Activated naive CD8-positive, alpha-beta T cell (primary cell): ENCODE results near the gene IGFBP1.
A peak's percentile ranks its signal among the peaks of the same experiment; 100 is the strongest.
"Not testable (repeated sequence)": the region's sequence is repeated elsewhere in the genome, so short reads cannot be mapped to it uniquely, and the experiment has no call there.

ENCODE experiments used
- H3K27ac Mint-ChIP-seq: one replicate; pipeline ENCODE4 v1.8.0; 2021; ENCODE audit warnings: mixed read lengths
- H3K27me3 Mint-ChIP-seq: one replicate; pipeline ENCODE4 v1.8.0; 2021; ENCODE audit warnings: mixed read lengths
- H3K36me3 Mint-ChIP-seq: one replicate; pipeline ENCODE4 v1.8.0; 2021; ENCODE audit warnings: mixed read lengths
- H3K4me1 Mint-ChIP-seq: one replicate; pipeline ENCODE4 v1.8.0; 2021; ENCODE audit warnings: low read depth, mixed read lengths
- H3K4me3 Mint-ChIP-seq: one replicate; pipeline ENCODE4 v1.8.0; 2021; ENCODE audit warnings: mild to moderate bottlenecking, mixed read lengths
- H3K9me3 Mint-ChIP-seq: one replicate; pipeline ENCODE4 v1.8.0; 2021; ENCODE audit warnings: low read depth, mixed read lengths

The IGFBP1 gene

DNA sequence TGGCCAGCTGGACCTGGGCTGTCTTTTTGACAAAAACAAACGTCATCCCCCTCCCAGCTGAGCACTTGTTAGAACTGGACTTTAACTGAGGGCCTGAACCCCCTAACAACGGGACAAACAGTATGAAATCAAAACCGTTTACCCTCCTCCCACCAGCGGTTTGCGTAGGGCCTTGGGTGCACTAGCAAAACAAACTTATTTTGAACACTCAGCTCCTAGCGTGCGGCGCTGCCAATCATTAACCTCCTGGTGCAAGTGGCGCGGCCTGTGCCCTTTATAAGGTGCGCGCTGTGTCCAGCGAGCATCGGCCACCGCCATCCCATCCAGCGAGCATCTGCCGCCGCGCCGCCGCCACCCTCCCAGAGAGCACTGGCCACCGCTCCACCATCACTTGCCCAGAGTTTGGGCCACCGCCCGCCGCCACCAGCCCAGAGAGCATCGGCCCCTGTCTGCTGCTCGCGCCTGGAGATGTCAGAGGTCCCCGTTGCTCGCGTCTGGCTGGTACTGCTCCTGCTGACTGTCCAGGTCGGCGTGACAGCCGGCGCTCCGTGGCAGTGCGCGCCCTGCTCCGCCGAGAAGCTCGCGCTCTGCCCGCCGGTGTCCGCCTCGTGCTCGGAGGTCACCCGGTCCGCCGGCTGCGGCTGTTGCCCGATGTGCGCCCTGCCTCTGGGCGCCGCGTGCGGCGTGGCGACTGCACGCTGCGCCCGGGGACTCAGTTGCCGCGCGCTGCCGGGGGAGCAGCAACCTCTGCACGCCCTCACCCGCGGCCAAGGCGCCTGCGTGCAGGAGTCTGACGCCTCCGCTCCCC is at the start of gene IGFBP1:
IGFBP1 (plus strand) TSS at position 304 of the 808 bp plus-strand sequence; CDS start at position 469, 165 bp downstream.
- peak within 1 kb of the TSS; percentile 40 for H3K4me3 Mint-ChIP-seq
- peaks cover 5% of the 10 kb centered on the region for H3K4me1 Mint-ChIP-seq
- H3K27ac Mint-ChIP-seq, result no peak within 1 kb of the TSS
- H3K27me3 Mint-ChIP-seq, result peaks cover 37% of the 10 kb centered on the region
- H3K9me3 Mint-ChIP-seq, result no peaks in the 10 kb centered on the region
- no peaks in the 10 kb centered on the region for H3K36me3 Mint-ChIP-seq

DNA sequence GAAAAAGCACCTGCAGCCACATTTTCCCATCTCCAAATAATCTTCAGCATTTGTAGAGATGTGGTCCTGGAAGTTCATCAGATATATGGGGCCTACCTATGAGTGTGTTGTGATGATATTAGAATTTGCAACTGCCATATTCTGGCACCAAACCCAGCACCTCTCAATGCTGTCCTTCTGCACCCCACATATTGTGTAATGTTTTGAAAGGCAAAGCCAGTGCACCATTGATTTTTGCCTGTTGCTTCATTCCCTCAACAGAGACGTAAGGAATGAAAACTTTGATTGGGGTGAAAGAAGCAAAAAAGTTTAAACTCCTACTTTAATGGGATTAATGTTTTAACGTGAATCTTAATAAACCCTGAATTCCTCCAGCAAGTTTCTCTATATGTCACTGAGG is 49.4 kb upstream of the IGFBP1 start:
- not testable (repeated sequence) for H3K27me3 Mint-ChIP-seq, H3K27ac Mint-ChIP-seq, H3K9me3 Mint-ChIP-seq, H3K4me1 Mint-ChIP-seq, H3K36me3 Mint-ChIP-seq, H3K4me3 Mint-ChIP-seq

DNA sequence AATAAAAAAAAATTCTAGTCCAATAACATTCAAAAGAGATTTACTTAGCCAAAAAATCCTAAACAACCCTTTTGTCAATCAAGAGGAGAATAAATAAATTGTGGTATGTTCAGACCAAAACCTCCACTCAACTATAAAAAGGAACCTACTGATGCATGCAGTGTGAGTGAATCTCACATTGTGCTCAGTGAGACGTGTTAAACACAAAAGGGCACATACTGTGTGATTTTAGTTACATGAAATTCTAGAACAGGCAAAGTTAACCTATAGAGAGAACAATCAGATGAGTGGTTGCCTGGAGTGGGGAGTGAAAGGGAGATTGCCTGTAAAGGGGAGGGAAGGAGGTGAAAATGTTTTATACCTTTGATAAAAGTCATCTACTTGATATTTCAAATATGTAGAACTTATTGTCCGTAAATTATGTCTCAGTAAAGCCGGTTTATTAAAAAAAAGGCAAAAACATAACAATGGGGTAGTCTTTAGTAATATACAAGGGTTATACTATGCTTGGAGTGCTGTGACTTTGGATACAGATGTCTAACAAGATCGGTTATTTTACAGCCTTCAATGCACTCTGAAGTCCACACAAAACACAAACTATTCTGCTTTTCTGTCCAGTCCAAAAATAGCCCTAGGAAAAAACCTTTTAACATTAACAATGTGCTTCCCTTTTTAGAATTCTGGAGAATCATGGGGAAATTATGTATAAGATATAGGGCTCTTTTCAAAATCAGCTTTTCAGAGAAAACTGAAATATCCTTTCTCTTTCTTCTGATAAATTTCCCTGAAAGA is 46.2 kb upstream of the IGFBP1 start:
- H3K27me3 Mint-ChIP-seq, H3K4me1 Mint-ChIP-seq, H3K4me3 Mint-ChIP-seq, H3K27ac Mint-ChIP-seq, H3K36me3 Mint-ChIP-seq, H3K9me3 Mint-ChIP-seq: not testable (repeated sequence)

DNA sequence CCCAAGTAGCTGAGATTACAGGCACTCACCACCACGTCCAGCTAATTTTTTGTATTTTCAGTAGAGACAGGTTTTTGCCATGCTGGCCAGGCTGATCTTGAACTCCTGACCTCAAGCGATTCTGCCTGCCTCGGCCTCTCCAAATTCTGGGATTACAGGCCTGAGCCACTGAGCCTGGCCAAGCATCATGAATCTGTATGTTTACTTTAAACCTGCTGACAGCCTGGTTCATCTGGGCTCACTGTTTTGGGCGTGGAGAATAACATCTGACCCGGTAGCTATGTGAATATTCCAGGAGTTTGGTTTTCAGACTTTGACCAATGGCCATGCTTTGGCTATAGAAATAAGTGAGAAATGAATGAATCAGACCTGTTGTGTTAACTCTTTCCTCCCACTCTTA is 41.8 kb upstream of the IGFBP1 start:
- not testable (repeated sequence) for H3K9me3 Mint-ChIP-seq, H3K27me3 Mint-ChIP-seq, H3K4me3 Mint-ChIP-seq, H3K27ac Mint-ChIP-seq, H3K4me1 Mint-ChIP-seq, H3K36me3 Mint-ChIP-seq

DNA sequence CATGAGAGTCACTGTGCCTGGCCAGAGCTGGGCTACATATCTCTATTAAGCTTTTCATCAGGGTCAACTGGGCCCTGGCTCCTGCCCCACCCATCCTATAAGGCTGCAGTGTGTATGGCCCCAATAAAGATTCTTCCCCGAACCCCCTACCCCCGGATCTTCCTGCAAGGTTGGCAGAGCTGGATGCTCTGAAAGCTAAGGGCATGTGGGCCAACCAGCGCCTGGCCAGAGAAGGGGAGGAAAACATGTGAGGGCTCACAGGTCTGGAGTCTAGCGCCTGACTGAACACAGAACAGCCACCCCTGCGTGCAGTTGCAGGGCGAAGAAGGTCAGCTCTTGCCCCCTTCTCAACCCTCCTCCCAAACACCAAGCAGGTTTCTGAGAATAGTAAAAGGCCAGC is 39.6 kb upstream of the IGFBP1 start:
- not testable (repeated sequence) for H3K36me3 Mint-ChIP-seq, H3K27me3 Mint-ChIP-seq, H3K4me3 Mint-ChIP-seq, H3K27ac Mint-ChIP-seq, H3K9me3 Mint-ChIP-seq, H3K4me1 Mint-ChIP-seq

DNA sequence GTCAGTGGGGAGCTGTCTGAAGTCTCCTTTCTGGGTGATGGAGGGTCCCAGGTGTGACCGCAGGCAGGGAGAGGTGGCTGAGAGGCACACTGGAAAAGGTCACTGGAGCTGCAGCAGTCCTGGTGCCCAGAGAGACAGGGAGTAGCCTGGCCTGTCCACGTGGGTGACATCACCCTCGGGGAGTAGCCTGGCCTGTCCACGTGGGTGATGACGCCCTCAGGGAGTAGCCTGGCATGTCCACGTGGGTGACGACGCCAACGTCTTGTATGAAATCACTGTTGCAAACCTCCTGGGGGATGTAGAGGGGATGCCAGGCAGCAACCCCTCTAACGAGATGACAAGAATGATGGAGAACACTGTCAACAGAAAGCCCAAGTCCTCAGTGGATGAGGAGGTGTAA is 35.3 kb upstream of the IGFBP1 start:
- not testable (repeated sequence) for H3K4me3 Mint-ChIP-seq, H3K27me3 Mint-ChIP-seq, H3K36me3 Mint-ChIP-seq, H3K9me3 Mint-ChIP-seq, H3K4me1 Mint-ChIP-seq, H3K27ac Mint-ChIP-seq

DNA sequence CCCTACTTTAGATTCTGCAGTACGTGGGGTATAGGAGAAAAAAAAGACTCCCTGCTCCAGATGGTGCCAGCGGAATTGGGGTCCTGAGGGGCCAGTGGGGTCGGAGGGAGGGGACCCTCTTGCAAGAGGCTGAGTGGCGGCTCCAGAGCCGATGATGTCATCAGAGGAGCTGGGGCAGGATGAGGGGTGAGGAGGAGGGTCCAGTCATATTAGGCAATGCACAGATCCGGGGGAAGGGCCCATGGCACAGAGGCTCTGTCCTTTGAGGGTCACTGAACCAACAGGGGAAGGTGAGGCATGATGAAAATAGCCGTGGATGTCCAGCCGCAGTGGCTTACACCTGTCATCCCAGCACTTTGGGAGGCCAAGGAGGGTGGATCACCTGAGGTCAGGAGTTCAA is 34.8 kb upstream of the IGFBP1 start:
- H3K27ac Mint-ChIP-seq, H3K36me3 Mint-ChIP-seq, H3K9me3 Mint-ChIP-seq, H3K4me3 Mint-ChIP-seq, H3K27me3 Mint-ChIP-seq, H3K4me1 Mint-ChIP-seq: not testable (repeated sequence)

DNA sequence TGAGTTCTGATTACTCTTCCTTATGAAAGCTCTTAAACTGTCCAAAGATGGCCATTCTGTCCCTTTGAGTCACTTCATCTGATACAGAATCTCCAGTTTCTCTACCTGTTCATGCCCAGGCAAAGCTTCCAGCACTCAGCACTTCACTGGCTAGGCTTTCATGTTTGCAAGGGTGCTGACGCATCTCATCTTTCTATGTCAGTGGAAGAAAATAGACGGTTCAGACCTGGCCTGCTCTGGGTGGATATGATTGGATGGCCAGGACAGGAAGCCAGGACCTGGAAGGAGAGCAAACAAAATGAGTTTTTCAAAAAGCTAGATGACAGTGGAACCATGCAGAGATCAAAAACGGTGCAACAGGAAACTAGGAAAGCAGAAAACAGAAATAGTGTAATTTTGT is 32.6 kb upstream of the IGFBP1 start:
- not testable (repeated sequence) for H3K27ac Mint-ChIP-seq, H3K4me3 Mint-ChIP-seq, H3K4me1 Mint-ChIP-seq, H3K27me3 Mint-ChIP-seq, H3K9me3 Mint-ChIP-seq, H3K36me3 Mint-ChIP-seq

DNA sequence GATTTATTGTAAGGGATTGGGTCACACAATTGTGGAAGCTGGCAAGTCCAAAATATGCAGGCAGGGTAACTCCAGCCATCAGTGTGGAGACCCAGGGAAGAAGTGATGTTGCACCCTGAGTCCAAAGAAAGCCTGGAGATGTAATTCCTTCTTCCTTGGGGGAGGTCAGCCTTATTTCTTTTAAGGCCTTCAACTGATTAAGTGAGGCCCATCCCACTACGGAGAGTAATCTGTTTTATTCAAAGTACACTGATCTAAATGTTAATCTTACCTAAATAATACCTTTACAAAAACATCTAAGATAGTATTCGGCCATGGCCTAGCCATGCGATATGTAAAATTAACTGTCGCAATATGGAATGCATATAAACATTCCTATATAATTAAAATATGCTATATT is 31.4 kb upstream of the IGFBP1 start:
- H3K27ac Mint-ChIP-seq, H3K9me3 Mint-ChIP-seq, H3K36me3 Mint-ChIP-seq, H3K4me3 Mint-ChIP-seq, H3K4me1 Mint-ChIP-seq: not testable (repeated sequence)
- H3K27me3 Mint-ChIP-seq, result peaks cover 10% of the 10 kb centered on the region

DNA sequence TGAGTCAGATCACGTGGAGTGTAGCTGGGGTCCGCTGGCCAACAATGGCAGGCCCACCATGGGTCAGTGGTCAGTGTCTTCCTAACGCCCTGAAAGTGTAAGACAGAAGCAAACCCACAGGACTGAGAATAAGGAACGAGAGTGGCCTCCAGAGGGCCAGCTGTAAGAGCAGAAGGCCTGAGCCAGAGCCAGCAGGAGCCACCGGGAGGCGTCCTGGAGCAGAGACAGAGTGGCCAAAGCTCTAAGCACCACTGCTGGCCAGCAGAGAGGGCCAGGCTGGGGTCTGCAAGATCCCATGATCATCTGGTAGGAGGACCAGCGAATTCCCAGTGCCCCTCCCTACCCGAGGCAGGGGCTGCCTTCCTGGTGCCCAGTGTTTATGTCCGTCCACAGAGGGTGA is 24.6 kb upstream of the IGFBP1 start:
- H3K4me1 Mint-ChIP-seq, result no peaks in the 10 kb centered on the region
- no peak overlapping the region for H3K4me3 Mint-ChIP-seq
- H3K27me3 Mint-ChIP-seq, result peaks cover 22% of the 10 kb centered on the region
- no peaks in the 10 kb centered on the region for H3K36me3 Mint-ChIP-seq
- peaks cover 3% of the 10 kb centered on the region for H3K9me3 Mint-ChIP-seq
- H3K27ac Mint-ChIP-seq, result no peak overlapping the region

DNA sequence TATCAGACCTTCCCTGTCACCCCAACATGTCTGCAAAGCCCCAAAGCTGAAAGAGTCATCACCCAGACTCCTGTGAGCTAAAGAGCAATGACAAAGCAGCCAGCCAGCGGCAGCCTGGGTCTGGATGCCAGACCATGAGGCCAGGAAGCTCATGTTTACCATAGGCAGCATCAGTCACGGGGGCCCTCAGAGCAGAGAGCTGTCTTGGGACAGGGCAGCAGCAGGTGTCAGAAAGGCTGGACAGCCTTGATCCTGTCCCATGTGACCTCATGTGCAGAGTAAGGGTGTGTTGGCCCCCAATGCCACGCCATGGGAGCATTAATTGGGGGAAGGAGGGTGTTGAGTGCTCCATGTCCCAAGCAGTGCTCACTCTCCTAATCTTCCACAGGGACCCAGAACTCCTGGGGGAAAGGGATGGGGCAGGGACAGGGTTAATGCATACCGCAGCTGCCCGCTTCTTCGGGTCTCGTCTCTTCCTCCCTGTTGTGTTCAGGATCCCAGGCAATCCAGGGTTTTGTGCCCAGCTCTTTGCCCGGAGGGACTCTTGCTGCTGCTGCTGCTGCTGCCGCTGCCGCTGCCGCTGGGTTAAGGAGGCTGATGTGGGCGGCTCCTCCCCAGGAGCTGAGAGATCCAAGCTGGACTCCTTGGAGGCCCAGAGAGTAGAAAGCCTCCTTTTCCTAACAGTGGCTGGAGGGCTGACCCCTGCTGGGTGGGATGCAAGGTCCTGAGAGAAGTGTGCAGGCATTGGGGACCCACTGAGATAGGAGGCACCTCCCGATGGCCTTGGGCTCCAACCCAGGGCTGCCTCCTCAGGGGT is 22.5 kb upstream of the IGFBP1 start:
- no peak overlapping the region for H3K27ac Mint-ChIP-seq
- no peaks in the 10 kb centered on the region for H3K4me1 Mint-ChIP-seq
- H3K36me3 Mint-ChIP-seq, result no peaks in the 10 kb centered on the region
- no peak overlapping the region for H3K4me3 Mint-ChIP-seq
- H3K27me3 Mint-ChIP-seq, result peaks cover 26% of the 10 kb centered on the region
- H3K9me3 Mint-ChIP-seq, result peaks cover 3% of the 10 kb centered on the region

DNA sequence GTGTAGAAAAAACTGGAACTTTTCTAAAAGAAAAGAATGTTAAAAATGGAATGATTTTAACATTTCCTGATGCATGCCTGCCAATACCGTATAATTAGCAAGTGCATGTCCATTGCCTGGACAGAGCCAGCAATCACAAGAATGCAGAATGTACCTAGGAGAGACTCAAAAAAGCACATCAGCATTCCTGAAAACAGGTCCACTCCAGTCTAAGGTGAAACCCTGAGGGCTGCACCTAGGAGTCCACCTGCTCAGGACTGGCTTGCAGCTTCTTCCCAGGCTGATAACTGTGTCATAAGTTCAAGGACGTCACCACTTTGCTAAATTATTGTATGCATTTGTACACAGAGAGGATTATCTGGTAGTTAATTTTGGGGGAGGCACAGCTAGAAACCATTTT is 20.8 kb upstream of the IGFBP1 start:
- Mint-ChIP-seq H3K27me3 (peaks cover 21% of the 10 kb centered on the region), H3K36me3 (no peaks in the 10 kb centered on the region), H3K4me1 (no peaks in the 10 kb centered on the region), H3K9me3 (peaks cover 3% of the 10 kb centered on the region), H3K4me3 (no peak overlapping the region), H3K27ac (no peak overlapping the region)

DNA sequence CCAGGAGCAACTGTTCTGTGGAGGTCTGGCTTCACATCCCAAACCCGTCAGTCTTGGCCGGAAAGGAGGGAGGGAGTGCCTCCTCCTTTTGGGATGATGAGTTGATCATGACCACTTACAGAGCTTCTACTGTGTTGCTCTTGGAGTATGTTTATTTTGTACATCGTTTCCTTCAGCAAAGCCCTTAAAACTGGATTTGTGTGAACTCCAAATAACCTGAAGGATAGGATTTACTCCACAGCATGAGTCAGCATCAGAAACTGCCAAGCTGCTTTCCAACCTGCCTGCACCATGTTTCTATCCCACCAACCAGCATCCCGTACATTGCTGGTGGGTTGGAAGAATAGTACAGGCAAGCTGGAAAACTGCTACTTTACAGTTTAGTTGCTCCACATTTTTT is 18.9 kb upstream of the IGFBP1 start:
- Mint-ChIP-seq H3K36me3 (no peaks in the 10 kb centered on the region), H3K27me3 (peaks cover 13% of the 10 kb centered on the region), H3K4me3 (no peak overlapping the region), H3K27ac (no peak overlapping the region), H3K9me3 (peaks cover 3% of the 10 kb centered on the region), H3K4me1 (no peaks in the 10 kb centered on the region)

DNA sequence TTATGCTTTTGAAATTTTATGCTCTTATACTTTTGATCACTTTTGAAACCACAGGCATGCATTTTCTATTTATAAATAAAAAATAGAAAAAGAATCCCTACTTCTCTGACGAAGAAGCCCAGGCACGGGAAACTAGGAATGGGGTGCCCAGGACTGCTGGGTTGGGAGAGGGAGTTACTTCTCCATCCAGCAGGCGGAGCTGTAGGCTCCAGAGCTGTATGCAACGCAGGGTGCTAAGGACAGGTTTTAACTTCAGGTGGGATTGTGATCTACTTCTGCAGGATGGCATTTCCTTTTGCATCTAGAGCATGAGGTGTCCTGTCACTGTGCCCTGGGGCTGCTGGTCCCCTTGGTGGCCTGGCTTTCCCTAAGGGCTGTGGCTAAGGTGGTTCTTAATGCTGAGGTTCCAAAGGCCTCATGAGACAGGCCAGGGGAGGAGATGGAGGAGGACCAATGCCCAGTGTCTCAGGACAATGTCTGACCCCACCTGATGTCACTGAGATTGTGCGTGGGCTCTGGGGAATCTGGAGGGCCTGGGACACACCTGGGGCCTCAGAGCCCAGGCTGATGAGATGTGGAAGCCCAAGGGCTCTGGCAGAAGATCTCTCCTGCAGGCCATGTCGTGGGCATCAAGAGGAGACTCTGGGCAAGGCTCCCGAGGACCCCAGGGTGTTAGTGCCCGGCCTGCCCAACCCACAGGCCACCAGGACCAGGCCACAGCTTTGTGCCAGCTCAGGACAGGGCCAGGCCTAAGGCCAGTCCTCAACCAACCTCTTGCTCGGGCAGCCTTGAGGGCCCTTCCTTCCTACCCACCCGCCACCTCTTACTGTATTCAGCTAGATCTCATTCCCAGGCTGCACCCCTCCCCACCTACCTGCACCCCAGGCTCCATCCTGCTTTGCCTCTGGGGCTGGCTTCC is 15.9 kb upstream of the IGFBP1 start:
- Mint-ChIP-seq H3K27me3 (peaks cover 11% of the 10 kb centered on the region), H3K4me3 (no peak overlapping the region), H3K36me3 (no peaks in the 10 kb centered on the region), H3K9me3 (peaks cover 3% of the 10 kb centered on the region), H3K27ac (no peak overlapping the region), H3K4me1 (no peaks in the 10 kb centered on the region)
